CD4-positive, alpha-beta T cell treated with Interleukin-15 for 1 hour (primary cell): ENCODE results near the gene RASGRF2.
"Not testable (repeated sequence)": the region's sequence is repeated elsewhere in the genome, so short reads cannot be mapped to it uniquely, and the experiment has no call there.

Source experiments
- DNase-seq: peaks from one replicate; pipeline ENCODE4 v3.0.0-alpha.2; 2020

The RASGRF2 gene

DNA sequence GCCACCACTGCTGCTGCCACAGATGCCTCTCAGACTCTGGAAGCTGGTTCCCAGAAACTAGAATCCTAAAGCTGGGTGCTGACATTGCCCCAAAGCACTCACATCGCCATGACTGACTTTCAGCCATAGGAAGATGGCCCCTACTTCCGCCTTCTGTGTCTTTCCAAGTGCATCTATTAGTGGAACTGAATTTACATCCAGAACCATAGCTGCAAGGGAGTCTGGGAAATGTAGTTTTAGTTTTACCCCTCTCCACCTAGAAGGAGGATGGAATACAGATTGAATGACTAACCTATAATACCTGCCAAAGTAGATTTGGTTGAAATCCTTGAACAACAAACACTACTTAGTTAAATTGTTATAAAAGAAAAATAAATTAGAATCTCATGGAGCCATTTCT lies 118.8 kb downstream of the RASGRF2 start:
- no peak for DNase-seq

- DNase-seq, result no peak
These were observed 120.8 kb downstream of the RASGRF2 start for GRCh38 chr5:81080809-81081460.

- no peak for DNase-seq
These were observed 121.3 kb downstream of the RASGRF2 start for GRCh38 chr5:81081461-81081835.

- no peak for DNase-seq
These were observed 126.7 kb downstream of the RASGRF2 start for GRCh38 chr5:81086881-81087281.

DNA sequence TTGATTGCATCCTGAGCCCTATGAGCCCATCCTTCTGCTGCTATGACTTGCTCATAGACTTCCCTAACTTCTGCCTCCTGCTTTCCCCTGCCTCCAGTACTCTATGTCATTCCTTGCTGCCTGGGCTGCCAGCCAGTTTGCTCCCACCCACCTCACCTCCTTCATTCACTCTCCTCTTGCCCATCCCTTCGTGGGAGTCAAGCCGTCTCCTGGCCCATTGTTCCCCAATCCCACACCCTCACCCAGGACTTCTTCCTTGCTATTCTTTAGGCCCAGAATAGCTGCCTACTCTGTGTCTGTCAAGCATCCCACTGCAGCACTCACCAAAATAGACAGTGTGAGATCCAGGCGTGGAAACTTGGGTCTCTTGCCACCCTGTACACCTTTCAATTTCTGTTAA lies 131.0 kb downstream of the RASGRF2 start:
- DNase-seq, result no peak

- no peak for DNase-seq
These were observed 133.5 kb downstream of the RASGRF2 start for GRCh38 chr5:81093536-81094196.

GRCh38 chr5:81095835-81096234 lies 135.7 kb downstream of the RASGRF2 start:
- no peak for DNase-seq

DNA sequence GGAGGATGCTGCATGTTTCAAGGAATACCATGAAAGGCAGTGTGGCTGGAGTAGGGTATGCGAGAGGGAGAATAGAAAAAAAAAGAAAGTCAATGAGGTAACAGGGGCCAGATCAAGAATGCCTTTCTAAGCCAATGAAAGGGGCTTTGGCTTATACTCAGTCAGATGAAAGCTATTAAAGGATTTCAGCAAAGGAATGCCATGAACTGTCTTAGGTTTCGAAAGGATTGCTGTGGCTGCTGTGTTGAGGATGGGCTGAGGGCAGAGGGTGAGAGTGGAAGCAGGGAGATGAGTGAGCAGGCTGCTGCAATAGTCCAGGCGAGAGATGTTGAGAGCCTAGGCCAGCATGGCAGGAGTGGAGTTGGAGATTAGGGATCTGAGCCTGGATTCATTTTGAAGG lies 137.6 kb downstream of the RASGRF2 start:
- no peak for DNase-seq

GRCh38 chr5:81105261-81105877 lies 145.2 kb downstream of the RASGRF2 start:
- DNase-seq, result no peak

- no peak for DNase-seq
These were observed 155.1 kb downstream of the RASGRF2 start for GRCh38 chr5:81115261-81115660.

DNA sequence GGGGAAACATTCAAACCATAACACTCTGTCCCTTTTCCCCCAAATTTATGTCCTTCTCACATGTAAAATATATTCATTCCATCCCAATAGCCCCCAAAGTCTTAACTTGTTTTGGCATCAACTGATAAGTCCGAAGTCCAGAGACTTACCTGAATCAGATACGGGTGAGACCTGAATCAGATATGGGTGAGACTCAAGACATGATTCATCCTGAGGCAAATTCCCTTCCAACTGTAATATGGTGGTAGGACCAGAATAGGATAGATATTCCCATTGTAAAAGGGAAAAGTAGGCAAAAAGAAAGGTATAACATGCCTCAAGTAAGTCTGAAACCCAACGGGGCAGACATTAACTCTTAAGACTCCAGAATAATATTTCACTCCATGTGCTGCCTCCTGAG lies 157.4 kb downstream of the RASGRF2 start:
- DNase-seq, result no peak

GRCh38 chr5:81121273-81121672 lies 161.1 kb downstream of the RASGRF2 start:
- DNase-seq, result no peak

GRCh38 chr5:81121836-81122630 lies 161.9 kb downstream of the RASGRF2 start:
- no peak for DNase-seq

- DNase-seq, result not testable (repeated sequence)
These were observed 164.5 kb downstream of the RASGRF2 start for GRCh38 chr5:81124689-81125088.

DNA sequence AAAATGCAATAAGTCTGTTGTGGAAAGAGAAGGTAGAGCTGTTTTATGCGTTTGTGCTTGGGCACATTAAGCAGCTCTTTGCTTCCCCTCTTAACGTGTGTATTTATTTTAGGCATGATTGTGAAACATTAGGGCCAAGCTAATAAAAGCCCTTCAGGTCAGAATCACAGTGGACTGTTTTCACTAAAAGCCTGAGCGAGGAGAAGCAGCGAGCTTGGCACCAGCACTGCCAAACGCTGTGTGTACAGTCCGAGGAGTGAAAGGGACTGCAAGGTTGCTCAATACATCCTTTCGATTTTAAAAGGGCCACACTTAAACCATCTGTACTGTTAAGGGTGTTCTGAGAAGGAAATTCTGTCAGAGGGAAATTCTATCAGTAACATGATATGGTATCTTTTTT lies 165.8 kb downstream of the RASGRF2 start:
- DNase-seq, result no peak

GRCh38 chr5:81128416-81128815 lies 168.3 kb downstream of the RASGRF2 start:
- no peak for DNase-seq

GRCh38 chr5:81132381-81132780 lies 172.2 kb downstream of the RASGRF2 start:
- no peak for DNase-seq

GRCh38 chr5:81134066-81134465 lies 173.9 kb downstream of the RASGRF2 start:
- DNase-seq, result no peak

GRCh38 chr5:81134566-81134965 lies 174.4 kb downstream of the RASGRF2 start:
- DNase-seq, result no peak

DNA sequence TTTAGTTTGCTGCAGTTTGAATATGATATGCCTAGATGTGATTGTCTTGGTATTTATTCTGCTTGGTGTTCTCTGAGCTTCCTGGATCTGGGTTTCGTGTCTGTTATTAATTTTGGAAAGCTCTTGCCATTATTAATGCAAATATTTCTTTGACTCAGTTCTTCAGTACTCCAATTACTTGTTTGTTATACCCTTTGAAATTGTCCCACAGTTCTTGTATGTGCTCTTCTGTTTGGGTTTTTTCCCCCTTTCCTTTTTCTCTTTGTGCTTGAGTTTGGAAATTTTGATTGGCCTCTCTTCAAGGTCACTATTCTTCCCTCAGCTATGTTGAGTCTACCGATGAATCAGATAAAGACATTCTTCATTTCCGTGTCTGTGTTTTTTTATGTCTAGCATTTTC lies 176.4 kb downstream of the RASGRF2 start:
- DNase-seq, result no peak

DNA sequence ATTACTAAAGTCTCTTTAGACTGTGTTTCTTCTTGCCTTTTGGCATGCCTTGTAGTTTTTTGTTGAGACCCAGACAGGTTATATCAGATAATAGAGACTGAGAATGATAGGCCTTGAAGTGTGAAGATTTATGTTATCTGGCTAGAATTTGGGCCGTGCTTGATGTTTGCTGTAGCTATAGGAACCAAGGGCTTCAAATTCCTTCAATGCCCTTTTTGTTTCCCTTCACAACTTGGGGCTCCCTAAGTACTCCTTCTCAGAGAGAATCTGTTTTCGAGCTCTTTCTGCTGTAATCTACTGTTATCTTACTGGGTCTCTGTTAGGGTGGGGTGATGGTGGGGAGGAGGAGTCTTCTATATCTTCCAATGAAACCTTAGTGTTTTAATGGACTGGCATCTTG lies 177.7 kb downstream of the RASGRF2 start:
- no peak for DNase-seq

- DNase-seq, result no peak
These were observed 180.3 kb downstream of the RASGRF2 start for GRCh38 chr5:81140441-81140840.

DNA sequence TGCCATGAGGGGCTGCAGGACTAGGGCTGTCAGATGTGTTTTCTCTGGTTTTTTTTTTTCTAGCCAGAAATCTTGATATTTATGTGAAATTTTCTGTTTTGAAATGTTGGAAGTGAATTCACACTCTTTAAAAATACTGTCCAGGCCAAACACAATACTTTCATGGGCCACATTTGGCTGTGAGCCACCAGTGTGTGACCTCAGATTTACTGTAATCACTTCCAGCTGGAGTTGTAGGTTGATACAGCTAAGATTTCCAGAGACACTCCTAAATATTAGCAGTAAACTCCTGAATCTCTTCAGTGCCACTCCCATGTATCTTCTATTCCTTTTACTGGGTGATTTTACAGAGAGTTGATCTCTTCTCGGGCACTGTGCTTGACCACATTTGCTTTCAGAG lies 180.8 kb downstream of the RASGRF2 start:
- DNase-seq, result no peak

- no peak for DNase-seq
These were observed 181.9 kb downstream of the RASGRF2 start for GRCh38 chr5:81142108-81142507.
